HG03565 (cell line): ENCODE data around the gene ZFP62.
A peak's percentile ranks its signal among the peaks of the same experiment; 100 is the strongest.

Experiments
- ATAC-seq: cut with Tn5 transposase; IDR thresholded peaks from one replicate; pipeline ENCODE4 v1.9.1; 2021; ENCODE audit warnings: mild to moderate bottlenecking, moderate library complexity; ENCODE audit not compliant: unreplicated experiment

Gene ZFP62

DNA sequence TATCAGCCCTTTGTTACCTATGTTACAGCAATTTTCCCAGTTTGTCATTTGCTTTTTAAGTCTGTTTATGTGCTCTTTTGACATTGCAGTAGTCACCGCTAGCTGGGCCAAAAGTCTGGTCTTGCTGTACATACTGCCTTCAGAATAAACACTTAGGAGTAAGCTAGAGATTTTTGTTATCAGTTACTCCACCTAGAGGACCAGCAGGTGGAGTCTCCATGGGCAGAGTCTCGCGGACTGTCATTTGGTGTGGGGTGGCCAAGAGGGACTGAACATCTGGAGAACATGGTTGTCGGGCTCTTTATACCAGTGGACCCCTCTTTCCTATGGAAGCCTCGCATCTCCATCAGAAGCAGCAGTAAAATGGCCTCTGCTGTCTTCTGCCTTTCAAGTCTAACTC is 47.7 kb downstream of the ZFP62 start:
- ATAC-seq = no peak

DNA sequence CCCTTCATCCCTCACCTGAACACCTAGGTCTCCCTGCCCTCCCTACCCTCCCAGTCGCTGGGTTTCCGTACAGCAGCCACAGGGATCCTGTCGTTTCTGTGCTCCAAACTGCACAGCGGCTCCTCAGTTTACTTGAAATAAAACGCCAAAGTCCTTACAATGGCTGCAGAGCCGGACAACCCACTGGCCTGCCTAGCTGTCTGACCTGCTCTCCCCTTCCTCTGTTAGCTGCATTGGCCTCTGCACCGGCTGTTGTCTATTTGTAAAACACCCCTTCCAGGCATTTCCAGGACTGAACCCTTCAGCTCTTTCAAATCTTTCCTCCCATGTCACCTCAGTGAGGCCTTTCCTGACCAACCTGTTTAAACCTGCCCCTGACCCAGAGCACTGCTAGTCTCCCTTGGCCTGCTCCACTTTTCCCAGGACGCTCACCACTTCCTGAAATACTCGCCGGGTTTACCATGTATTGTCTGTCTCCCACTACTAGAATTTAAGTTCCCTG is 49.4 kb downstream of the ZFP62 start:
- ATAC-seq = no peak

DNA sequence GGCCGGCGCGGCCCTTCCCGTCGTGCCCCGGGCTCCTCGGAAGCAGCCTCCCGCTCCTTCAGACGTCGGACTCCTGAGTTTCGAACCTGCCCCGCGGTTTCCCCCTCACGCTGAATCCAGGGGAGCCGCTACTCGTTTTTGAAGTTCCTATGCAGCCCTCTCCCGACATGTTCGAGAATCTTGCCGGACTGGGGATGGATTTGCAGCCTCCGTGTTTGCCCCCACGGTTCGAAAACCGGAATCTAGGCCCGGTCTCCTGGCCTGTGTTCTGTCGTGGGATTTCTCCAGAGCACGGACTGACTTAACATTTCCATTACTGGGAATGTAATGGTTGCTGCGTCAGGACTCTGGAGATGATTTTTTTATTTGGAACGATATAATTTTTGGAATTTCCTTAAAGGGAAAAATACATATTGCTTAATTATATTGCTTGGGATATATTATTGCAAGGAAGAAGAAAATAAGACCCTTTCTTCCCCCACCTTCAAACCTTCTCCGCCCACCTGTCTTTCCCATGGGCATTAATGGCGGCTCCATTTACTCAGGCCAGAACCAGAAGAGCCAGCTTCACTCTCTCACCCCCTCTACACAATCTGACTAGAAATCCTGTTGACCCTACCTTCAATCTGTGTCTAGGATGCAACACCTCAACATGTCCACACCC is 50.0 kb downstream of the ZFP62 start:
- ATAC-seq = no peak

DNA sequence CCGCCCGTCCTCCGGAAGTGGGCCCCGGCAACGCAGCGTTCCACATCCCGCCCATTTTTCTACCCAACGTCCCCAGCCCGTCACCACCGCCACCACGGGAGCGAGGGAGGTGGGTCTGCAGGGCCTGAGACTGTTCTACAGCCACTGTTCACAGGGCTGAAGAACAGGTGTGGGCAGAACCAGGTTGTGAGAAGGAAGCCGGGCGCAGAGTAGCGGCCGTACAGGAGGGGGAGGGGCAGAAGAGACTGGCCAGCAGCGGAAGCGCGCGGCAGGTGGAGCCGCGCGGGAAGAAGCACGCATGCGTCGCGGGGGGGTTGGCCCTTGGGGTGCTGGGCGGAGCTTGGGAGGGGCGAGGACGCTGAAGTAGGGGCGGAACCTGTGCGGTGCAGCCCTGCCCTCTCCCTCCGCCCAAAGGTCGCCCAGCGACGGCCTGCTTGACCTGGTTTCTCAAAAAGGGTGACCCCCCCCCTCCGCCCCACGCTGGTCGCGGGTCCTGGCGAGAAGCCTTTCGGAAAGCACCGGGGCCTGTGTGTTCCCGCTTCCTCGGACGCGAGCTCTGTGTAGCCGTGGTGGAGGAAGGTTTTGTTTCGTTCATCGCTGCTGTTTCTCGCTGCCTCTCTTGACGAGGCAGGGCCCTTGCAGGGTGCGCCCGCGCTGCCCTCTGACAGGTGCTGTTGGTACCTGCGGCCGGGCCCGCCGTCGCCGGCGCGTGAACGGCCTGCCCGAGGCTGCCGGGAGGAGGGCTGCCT is 50.7 kb downstream of the ZFP62 start:
- peak; percentile 40 for ATAC-seq

DNA sequence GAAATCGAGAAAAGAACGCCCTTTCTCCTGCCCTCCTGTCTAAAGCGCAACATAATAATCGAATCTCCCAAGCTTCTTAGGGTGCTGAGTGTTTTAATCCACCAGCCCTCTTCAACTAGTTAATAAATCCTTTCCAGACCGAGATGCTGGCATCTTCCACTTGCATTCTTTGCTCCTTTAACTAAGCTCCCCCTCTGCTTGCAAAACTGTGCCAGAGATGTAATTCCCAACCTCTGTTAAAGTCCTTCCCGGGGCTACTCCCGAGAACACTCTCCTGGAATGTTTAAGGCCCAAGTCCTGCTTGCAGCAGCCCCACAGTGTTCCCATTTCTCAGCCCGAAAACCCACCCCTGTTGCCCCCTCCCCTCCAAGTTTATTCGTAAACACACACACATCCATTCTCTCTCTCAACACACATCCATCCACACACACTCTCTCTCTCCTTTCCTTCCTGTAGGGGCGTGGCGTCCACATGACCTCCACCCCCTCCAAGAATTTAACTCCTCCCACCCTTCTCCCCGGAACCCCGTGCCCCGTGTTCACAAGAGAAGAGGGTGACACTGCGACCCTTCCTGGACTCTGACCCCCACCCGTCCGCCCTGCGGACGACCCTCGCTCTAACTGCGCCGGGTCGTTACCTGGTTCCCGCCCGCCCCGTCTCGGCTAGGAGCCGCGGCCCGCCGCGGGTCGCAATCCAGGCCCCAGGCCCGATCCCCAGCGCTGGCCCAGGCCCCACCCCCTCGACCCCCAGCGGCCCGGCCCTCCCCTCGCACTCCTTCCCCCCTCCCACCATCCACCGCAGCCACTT is 51.5 kb downstream of the ZFP62 start:
- ATAC-seq = peak; percentile 28

DNA sequence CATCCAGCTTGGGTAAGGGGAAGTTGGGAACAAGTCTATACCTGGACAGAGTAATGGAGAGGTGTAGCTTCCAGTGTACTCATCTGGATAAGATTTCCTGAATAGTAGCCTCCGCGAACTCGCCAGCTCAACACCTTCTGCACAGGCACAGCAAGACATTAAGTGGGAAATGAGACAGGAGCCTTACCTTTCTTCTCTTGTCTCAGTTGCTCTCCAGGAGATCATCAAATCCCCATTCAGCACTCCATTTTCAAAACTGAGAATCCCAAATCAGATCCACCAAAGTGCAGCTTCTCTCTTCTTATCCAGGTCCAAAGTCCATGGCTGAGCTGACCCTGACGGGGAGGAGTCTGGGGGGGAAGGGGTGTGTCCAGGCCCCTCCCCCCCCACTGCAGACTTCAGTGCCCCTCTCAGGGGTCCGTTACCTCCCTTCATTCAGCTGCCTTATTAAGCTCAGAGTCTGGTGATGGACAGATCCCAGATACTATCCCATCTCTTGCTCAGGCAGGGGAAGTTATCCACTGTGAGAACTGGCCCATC is 52.5 kb downstream of the ZFP62 start:
- ATAC-seq = no peak

DNA sequence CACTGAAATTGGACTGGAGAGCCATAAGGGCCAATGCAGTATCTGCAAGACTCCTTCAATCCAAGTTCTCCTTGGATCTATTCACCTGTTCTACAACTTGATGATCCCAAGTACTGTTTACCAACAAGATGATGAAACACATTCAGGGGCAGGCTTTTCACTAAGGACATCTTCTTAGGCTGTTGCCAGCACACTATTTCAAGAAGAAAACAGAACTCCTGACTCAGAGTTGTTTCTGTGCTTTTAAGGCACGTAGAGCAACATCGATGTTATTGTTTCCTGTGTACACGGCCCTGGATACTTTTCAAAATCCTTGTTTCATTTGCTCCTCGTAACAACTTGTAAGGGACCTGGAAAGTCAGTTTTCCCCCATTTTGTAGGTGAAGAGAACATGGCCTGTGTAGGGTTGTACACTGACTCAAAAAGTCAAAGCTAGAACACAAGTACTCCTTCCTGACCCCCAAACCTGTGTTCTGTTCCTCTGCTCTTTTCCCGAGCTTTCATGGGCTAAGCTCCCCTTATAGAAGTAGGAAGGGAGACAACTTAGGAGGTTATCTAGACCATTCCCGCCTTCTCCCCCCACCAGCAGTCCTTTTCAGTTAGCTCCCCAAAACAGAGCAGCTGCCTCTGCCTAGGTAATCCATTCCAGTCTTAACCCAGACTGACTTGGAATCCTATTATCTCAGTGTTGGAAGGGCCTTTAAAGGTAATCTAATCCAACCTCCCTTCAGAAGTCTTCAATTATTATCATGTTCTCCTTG is 53.2 kb downstream of the ZFP62 start:
- no peak for ATAC-seq

DNA sequence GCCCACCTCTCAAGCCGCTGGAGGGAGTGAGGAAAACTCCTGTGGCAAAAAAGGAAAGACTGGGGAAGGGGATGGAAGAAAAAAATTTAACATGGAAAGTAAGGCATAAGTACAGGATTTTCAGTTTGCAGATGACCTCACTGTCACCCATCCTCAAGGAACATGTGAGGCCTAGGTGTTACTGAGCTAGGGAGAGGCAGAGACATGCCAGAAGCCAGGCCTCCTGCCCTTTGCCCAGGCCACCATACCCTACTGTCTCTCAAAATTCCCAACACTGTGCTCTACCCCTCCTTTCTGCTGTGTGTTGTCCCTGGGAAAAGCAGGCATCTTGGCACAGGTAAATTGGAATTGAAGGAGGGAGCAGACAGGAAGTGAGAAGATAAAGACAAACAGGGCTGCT is 54.0 kb downstream of the ZFP62 start:
- no peak for ATAC-seq

DNA sequence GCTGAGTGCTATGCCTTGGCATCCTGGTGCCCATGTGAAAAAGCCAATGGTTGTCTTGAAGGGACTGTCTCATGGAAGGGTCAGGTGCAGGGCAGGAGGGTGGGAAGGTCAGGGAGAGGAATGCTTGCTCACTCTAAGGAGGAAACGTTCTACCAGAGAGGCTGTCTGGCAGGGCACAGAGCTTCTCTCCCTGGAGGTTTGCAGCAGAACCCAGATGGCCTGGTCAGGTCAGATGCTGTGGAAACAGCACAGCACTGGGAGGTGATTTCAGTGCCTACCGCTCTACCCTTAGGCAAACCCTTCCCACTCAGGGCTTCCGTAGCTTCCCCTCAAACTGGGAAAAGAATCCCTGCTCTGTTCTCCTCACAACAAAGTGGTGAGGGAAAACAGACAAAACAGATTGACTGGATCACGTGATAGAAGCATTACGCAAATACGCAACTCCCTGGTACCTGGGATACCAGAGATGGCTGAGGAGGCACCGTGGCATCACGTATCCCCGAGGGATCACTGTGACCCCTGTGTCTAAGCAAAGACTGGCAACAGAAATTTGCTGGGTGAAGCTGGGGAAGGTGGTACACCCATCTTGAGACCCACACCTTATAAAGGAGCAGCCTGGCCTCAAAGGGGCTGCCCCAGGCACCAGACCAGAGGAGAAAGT is 54.6 kb downstream of the ZFP62 start:
- no peak for ATAC-seq

DNA sequence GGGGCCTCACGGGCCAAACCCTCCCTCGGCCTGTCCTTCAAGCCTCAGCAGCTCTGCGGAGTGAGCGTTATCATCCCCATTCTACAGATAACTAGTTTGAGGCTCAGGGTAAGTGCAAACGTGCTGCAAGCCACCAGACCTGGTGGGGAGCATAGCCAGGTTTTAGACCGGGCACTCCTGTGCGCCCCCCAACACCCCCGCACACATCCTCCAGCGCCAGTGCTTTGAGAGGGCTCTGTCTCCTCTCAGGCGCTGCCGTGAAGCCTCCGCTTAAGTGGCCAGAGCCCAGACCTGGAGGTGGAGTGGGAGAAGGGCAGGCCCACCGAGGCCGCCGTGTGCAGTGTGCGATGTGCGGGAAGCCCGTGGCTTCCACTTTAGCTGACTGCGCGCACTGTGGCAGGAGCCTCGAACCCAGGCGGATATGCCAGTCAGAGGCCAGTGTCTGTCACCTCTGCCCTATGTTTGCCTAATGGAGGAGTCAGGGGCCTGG is 56.9 kb downstream of the ZFP62 start:
- ATAC-seq = no peak

DNA sequence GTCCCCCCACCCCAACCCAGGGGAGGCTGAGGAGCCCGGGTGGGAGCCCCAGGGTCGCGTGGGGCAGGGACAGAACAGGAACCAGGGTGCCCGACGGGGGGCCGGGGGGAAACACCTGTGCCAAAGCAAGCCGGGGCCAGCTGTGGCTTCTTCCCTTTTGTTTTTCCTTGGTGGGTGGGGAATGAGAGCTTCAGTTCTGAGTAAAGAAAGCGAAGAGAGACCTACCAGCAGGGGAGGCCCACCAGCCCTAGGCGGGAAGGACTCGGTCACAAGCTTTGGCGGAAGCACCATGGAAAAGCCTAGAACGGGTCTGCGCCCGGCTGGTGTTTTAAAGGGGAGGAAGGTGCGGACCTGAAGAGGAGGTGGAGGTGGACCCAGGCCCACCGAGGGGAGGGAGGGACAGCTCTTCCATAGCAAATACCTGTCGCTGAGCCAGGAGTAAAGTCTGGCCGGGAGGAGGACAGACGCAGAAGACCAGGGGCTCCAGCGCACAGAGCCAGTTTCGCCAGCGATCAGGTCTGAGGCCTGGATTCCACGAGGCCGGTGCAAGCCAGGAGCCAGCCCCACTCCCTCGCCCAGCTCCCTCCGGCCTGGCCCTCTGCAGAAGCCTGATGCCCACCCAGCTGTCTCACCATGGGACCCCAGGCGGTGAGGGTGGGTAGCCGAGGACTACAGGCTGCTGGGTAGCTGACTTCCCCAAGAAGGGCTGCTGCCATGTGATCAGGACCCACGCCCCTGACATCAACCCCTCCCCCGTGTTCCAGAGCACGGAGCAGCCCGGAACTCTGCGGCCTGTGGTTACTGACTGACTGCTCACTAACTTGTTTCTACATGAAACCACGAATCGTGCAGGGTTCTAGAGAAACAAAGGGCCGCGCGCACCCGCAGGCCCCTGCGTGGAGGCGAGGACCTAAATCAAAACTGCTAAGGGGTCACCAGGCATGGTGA is 57.6 kb downstream of the ZFP62 start:
- peak; percentile 39 for ATAC-seq

DNA sequence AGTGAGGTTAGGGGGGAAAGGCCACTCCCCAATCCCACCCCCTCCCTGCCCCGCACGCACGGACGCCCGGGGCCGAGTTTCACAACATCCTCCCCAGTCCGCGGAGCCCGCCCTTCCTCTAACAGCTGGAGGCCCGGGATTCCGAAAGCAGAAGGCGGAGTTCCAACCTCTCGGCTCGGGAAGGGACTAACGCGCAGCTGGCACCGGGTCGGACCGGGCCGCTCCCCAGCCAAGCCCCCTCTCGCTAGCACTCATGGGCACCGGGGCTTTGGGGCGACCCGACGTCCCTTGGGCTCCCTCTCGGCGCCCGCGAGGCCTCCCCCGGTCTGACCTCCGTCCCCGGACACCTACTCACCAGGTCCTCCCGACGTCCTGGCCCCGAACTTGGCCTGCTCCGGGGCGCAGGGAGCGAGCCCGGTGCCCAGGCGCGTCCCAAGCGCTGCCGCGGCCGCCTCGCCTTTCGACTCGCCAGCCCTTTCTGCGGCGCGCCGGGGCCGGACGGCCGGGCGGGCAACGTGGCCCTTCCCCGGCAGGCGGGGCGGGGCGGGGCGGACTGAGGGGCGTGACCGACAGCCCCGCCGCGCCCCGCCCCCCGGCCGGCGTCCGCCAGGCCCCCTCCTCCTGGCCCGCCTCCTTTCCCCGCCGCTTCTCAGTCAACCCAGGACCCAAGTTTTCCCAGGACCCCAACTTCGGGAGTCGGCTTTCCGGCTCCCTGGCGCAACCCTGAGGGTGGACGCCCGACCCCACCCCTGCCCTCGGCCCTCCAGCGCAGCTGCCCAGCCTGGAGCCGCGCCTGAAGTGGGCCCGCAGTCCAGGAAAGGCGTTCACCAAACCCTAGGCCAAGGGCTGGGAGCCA is 58.5 kb downstream of the ZFP62 start, which contains the start of gene MGAT1:
Gene MGAT1, minus strand, starts transcription at position 482 of the 856 bp plus-strand sequence. CDS start 9,835 bp downstream, outside the sequence.
- ATAC-seq = peak; percentile 31

DNA sequence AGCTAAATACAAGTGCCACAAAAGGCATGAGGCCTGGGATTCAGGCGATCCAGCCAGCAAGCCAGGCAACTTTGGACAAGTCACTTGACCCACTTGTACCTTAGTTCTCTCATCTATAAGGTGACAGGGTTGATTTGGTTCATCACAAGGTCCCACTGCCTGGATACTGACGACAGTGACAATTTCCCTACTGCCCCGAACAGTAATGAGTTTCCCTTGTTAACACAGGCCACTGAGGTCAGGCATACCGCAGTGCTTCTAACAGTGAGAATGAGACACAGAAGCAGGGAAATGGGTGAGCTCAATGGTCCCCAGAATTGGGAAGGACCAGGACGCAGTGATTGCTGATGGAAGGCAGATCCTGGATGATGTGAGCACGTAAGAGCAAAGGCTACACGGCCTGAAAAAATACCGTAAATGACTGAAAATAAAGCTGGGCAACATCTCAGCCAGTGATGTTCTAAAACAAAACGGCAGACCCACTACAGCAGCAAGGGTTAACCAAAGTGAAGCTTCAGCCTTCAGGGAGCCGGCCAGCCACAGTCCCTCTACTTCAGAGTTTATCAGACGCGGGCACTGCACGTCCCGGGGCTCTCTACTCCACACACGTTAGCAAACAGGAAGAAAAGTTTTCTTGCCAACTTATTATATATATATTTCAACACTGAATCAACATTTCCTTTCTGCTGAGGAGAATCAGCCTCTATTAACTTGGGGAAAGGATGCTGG is 59.3 kb downstream of the ZFP62 start:
- no peak for ATAC-seq

DNA sequence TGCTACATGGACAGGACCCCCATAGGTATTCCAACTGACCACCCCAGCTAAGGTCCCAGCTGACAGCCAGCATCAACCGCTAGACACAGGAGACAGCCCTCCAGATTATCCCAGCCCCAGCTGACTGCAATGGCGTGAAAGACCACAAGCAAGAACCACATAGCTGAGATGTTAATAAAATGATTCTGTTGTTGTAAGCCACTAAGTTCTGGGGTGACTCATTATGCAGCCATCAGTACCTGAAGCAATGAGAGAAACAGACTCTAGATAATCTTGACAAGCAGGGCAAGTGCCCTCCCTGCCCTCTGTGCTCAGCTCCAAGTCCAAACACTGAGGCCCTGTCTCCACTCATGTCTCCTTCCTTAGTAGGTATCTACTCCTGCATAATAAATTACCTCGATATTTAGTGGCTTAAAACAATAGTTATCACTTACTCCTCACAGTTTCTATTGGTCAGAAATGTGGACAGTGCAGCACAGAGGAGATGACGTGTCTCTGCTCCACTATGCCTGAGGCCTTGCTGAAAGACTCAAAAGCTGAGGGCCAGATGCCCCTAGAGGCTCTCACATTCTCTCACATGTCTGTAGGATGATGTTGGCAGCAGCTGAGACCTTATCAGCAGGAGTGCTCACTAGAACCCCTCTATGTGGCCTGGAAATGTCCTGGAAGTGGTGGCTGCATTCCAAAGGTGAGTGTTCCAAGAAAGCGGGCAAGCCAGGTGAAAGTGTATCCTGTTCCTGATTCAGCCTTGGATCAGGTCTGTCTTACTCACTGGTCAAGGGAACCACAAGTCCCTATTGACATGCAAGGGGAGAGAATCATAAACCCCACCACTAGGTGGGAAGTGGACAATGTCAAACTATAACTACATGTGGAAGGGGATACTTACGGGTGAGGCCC is 60.9 kb downstream of the ZFP62 start:
- no peak for ATAC-seq

DNA sequence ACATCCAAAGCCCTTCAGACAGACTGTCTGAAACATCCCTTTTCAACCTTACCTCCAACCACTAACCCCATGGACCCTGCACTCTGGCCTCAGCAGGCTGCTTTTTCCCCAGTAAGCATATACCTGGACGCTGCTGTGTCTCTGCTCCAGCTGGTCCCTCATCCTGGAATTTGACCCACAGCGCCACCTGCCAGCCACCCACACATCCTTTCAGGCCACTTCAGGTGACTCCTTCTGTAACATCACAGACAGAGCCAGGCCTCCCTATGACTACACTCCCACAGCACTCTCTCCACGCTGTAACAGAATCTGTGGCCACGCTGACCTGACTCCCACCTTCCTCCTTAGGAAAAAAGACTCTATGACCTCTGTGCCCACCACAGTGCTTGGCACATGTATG is 61.9 kb downstream of the ZFP62 start:
- no peak for ATAC-seq

DNA sequence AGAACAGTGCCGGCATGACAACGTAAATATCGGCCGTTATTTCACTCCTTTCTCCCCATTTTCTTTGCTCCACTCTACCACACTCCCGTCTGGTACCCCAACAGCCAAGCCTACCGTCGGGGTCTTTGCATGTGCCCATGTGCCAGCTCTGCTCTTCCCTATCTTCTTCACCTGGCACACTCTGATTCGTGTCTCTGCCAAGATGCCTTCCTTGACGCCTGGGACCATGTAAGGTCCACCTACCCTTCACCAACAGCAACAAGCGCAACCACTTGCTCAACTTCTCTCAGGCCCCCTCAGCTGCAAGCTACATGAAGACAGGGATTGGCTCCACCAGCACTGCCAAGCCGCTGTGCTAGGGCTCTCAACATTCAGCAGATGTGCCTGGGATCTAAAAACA is 62.9 kb downstream of the ZFP62 start:
- ATAC-seq = no peak
